K562 (cell line): ENCODE results near the gene DAPK2. TPM values are rescaled to one million over a fixed set of nuclear protein-coding genes. Genes with fewer than 3 reads are reported as not detected.

ENCODE experiments used
- BDP1 ChIP-seq: IDR thresholded peaks from 3 replicates; pipeline ENCODE4 v1.6.1; 2011; ENCODE audit not compliant: insufficient read length, insufficient read depth
- FOXA3 ChIP-seq, 2 experiments: fragments of 450-650 bp in 1 of 2; sonication (generic) in 1 of 2; formaldehyde crosslinking; IDR thresholded peaks in 1 of 2; conservative IDR thresholded peaks in 1 of 2; 2 replicates each; pipeline versions ENCODE4 v1.4.0 to v1.8.0; 2020 to 2022; ENCODE audit warnings: mild to moderate bottlenecking in 2 of 2, missing genetic modification reagents in 1 of 2
- HDGF ChIP-seq: fragments of 450-650 bp; IDR thresholded peaks from 2 replicates; pipeline ENCODE4 v1.6.1; 2016
- MCM7 ChIP-seq, 2 experiments: fragments of 450-650 bp; IDR thresholded peaks; 2 replicates each; pipeline ENCODE4 v1.6.1; 2016 to 2018
- NCOR1 ChIP-seq: fragments of 450-650 bp; IDR thresholded peaks from 2 replicates; pipeline ENCODE4 v1.6.1; 2016; ENCODE audit warnings: mild to moderate bottlenecking, moderate library complexity
- PCBP1 ChIP-seq: fragments of 200-400 bp; formaldehyde crosslinking; IDR thresholded peaks from 2 replicates; pipeline ENCODE4 v1.6.1; 2018; ENCODE audit warnings: mild to moderate bottlenecking, low read depth, low read length; ENCODE audit not compliant: poor library complexity, severe bottlenecking
- ZC3H11A ChIP-seq: IDR thresholded peaks from 2 replicates; pipeline ENCODE4 v1.6.1; 2012; ENCODE audit warnings: low read depth, low read length, improper control_type of control experiment
- ZNF165 ChIP-seq: fragments of 250-450 bp; sonication (Bioruptor Pico); IDR thresholded peaks from 2 replicates; pipeline ENCODE4 v1.4.0; 2020; ENCODE audit warnings: borderline replicate concordance
- polyA plus RNA-seq, 8 experiments: library from polyadenylated mRNA; depleted of rRNA in 4 of 8; stranded (reverse) in 5 of 8; unstranded in 3 of 8; fragments of >200 nt; fragmentation: Nextera tagmentation in 2 of 8; fragmentation: Illumina TruSeq in 1 of 8; extraction: Ambion mirVana in 2 of 8; extraction: Trizol in 1 of 8; gene quantifications; 2 replicates each; pipeline versions ENCODE4 v1.2.1 to v1.2.3, GENCODE V29; 2011 to 2014; ENCODE audit warnings: inconsistent platforms in 1 of 8, missing spikeins in 1 of 8
- total RNA-seq, 7 experiments: library from RNA; depleted of rRNA in 6 of 7; stranded (reverse); fragments of >200 nt in 6 of 7; fragmentation: Illumina TruSeq in 2 of 7; extraction: Trizol in 2 of 7; gene quantifications; 2 replicates each; pipeline versions ENCODE4 v1.2.1 to v1.2.3, GENCODE V29; 2011 to 2021; ENCODE audit warnings: low replicate concordance in 1 of 7
- TF ChIP-seq, protein P1 (sequence below): fragments of 450-650 bp; formaldehyde crosslinking; IDR thresholded peaks from 2 replicates; pipeline ENCODE4 v1.4.0; 2020; ENCODE audit warnings: mild to moderate bottlenecking, moderate library complexity
- TF ChIP-seq, protein P2 (sequence below): fragments of 250-450 bp; sonication (Bioruptor Pico); IDR thresholded peaks from 2 replicates; pipeline ENCODE4 v1.4.0; 2020; ENCODE audit warnings: borderline replicate concordance
- TF ChIP-seq, protein P3 (sequence below): IDR thresholded peaks from 2 replicates; pipeline ENCODE4 v1.6.1; 2016; ENCODE audit warnings: missing genetic modification characterization, missing compliant biosample characterization
- TF ChIP-seq, protein P4 (sequence below): fragments of 250-450 bp; sonication (Bioruptor Pico); IDR thresholded peaks from 2 replicates; pipeline ENCODE4 v1.8.0; 2021; ENCODE audit warnings: moderate library complexity, mild to moderate bottlenecking, inconsistent platforms
- TF ChIP-seq, protein P5 (sequence below): fragments of 250-450 bp; sonication (Bioruptor Pico); IDR thresholded peaks from 2 replicates; pipeline ENCODE4 v1.6.1; 2021; ENCODE audit warnings: mild to moderate bottlenecking
- TF ChIP-seq, protein P6 (sequence below): fragments of 450-650 bp; formaldehyde crosslinking; IDR thresholded peaks from 2 replicates; pipeline ENCODE4 v1.4.0; 2020; ENCODE audit warnings: mild to moderate bottlenecking
- TF ChIP-seq, protein P7 (sequence below): fragments of 200-800 bp; sonication (Bioruptor generic); IDR thresholded peaks from 2 replicates; pipeline ENCODE4 v1.6.1; 2017; ENCODE audit warnings: missing genetic modification characterization, missing compliant biosample characterization

The DAPK2 gene
- total and polyA plus RNA-seq, 9 of the 15 experiments (the other 6 are each of a cell fraction or from before 2014, with no cell fraction given) = 0.14 to 5.2 (median 2.2) TPM

DNA sequence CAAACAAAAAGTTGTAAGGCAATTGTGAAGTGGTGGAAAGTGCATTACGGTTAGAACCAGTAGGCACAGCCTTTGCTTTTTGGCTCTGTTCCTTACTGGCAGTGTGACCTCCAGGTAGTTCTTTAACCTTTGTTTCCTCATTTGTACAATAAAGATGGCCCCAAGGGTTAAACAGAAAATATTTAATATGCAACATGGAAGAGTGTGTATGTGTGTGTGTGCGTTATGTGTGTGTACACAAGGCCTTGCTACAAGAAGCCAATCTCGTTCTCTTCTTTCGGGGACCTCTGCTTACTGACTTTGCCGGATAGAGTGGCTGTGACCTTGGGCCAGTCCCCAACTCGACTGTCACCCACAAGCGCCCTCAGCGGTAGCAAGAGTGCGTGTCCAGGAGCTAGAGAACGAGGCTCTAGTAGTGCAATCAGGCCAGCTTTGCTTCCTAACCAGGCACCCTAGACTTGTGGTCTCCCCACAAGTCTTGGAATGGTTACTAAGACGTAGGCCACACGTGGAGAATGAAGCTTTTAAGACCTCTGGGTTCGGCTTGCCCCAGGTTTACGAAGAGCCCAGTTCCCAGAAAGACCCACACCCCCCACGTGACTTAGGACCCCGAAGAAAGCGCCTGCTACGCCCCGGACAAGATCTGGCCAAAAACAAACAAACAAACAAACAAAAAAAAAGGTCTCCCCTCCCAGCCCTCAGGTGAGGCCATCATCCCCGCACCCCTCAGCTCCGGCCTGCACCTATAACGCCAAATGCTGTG, 46.8 kb upstream of the DAPK2 start (continued):
- no peak for TF ChIP-seq PCBP1
- TF ChIP-seq, protein P1, sequence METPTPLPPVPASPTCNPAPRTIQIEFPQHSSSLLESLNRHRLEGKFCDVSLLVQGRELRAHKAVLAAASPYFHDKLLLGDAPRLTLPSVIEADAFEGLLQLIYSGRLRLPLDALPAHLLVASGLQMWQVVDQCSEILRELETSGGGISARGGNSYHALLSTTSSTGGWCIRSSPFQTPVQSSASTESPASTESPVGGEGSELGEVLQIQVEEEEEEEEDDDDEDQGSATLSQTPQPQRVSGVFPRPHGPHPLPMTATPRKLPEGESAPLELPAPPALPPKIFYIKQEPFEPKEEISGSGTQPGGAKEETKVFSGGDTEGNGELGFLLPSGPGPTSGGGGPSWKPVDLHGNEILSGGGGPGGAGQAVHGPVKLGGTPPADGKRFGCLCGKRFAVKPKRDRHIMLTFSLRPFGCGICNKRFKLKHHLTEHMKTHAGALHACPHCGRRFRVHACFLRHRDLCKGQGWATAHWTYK (CRISPR knock-in tag) = no peak
- TF ChIP-seq ZC3H11A = no peak
- TF ChIP-seq MCM7 (IDR thresholded peaks at IDR 0.05) = no peak
- TF ChIP-seq HDGF = peak; percentile 21; the same call in 1 of the 2 replicates
- TF ChIP-seq NCOR1 = no peak
- TF ChIP-seq, protein P2, sequence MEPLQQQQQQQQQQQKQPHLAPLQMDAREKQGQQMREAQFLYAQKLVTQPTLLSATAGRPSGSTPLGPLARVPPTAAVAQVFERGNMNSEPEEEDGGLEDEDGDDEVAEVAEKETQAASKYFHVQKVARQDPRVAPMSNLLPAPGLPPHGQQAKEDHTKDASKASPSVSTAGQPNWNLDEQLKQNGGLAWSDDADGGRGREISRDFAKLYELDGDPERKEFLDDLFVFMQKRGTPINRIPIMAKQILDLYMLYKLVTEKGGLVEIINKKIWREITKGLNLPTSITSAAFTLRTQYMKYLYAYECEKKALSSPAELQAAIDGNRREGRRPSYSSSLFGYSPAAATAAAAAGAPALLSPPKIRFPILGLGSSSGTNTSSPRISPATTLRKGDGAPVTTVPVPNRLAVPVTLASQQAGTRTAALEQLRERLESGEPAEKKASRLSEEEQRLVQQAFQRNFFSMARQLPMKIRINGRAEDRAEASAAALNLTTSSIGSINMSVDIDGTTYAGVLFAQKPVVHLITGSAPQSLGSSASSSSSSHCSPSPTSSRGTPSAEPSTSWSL (CRISPR knock-in tag) = no peak
- no peak for TF ChIP-seq ZNF165 (CRISPR knock-in tag)
- no peak for TF ChIP-seq BDP1
- TF ChIP-seq FOXA3 (CRISPR knock-in tag; conservative IDR thresholded peaks at IDR 0.05 in 1 of 2, IDR thresholded peaks at IDR 0.05 in 1 of 2) = peak in 1 of 2 experiments; percentile 72; a peak in 1 of 4 replicates
- TF ChIP-seq, protein P3, sequence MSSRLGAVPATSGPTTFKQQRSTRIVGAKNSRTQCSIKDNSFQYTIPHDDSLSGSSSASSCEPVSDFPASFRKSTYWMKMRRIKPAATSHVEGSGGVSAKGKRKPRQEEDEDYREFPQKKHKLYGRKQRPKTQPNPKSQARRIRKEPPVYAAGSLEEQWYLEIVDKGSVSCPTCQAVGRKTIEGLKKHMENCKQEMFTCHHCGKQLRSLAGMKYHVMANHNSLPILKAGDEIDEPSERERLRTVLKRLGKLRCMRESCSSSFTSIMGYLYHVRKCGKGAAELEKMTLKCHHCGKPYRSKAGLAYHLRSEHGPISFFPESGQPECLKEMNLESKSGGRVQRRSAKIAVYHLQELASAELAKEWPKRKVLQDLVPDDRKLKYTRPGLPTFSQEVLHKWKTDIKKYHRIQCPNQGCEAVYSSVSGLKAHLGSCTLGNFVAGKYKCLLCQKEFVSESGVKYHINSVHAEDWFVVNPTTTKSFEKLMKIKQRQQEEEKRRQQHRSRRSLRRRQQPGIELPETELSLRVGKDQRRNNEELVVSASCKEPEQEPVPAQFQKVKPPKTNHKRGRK = no peak
- TF ChIP-seq, protein P4, sequence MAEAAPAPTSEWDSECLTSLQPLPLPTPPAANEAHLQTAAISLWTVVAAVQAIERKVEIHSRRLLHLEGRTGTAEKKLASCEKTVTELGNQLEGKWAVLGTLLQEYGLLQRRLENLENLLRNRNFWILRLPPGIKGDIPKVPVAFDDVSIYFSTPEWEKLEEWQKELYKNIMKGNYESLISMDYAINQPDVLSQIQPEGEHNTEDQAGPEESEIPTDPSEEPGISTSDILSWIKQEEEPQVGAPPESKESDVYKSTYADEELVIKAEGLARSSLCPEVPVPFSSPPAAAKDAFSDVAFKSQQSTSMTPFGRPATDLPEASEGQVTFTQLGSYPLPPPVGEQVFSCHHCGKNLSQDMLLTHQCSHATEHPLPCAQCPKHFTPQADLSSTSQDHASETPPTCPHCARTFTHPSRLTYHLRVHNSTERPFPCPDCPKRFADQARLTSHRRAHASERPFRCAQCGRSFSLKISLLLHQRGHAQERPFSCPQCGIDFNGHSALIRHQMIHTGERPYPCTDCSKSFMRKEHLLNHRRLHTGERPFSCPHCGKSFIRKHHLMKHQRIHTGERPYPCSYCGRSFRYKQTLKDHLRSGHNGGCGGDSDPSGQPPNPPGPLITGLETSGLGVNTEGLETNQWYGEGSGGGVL (CRISPR knock-in tag) = no peak
- TF ChIP-seq, protein P5, sequence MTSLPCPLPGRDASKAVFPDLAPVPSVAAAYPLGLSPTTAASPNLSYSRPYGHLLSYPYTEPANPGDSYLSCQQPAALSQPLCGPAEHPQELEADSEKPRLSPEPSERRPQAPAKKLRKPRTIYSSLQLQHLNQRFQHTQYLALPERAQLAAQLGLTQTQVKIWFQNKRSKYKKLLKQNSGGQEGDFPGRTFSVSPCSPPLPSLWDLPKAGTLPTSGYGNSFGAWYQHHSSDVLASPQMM = no peak
- TF ChIP-seq, protein P6, sequence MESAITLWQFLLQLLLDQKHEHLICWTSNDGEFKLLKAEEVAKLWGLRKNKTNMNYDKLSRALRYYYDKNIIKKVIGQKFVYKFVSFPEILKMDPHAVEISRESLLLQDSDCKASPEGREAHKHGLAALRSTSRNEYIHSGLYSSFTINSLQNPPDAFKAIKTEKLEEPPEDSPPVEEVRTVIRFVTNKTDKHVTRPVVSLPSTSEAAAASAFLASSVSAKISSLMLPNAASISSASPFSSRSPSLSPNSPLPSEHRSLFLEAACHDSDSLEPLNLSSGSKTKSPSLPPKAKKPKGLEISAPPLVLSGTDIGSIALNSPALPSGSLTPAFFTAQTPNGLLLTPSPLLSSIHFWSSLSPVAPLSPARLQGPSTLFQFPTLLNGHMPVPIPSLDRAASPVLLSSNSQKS (CRISPR knock-in tag) = no peak
- TF ChIP-seq, protein P7, sequence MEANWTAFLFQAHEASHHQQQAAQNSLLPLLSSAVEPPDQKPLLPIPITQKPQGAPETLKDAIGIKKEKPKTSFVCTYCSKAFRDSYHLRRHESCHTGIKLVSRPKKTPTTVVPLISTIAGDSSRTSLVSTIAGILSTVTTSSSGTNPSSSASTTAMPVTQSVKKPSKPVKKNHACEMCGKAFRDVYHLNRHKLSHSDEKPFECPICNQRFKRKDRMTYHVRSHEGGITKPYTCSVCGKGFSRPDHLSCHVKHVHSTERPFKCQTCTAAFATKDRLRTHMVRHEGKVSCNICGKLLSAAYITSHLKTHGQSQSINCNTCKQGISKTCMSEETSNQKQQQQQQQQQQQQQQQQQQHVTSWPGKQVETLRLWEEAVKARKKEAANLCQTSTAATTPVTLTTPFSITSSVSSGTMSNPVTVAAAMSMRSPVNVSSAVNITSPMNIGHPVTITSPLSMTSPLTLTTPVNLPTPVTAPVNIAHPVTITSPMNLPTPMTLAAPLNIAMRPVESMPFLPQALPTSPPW (CRISPR knock-in tag) = no peak
